HG02610 (cell line): ENCODE data around the gene PALS2.

Experiments
- ATAC-seq: cut with Tn5 transposase; IDR thresholded peaks from one replicate; pipeline ENCODE4 v1.9.1; 2021; ENCODE audit warnings: mild to moderate bottlenecking, moderate library complexity; ENCODE audit not compliant: unreplicated experiment

Gene PALS2

GRCh38 chr7:24582166-24582565, 8.9 kb downstream of the PALS2 start:
- no peak for ATAC-seq

- peak; percentile 50 for ATAC-seq
Observed at GRCh38 chr7:24587853-24588252, 14.6 kb downstream of the PALS2 start.

- ATAC-seq, result no peak
Observed at GRCh38 chr7:24591152-24591551, 17.9 kb downstream of the PALS2 start.

GRCh38 chr7:24595671-24596418, 22.6 kb downstream of the PALS2 start:
- peak; percentile 51 for ATAC-seq

GRCh38 chr7:24597014-24597413, 23.8 kb downstream of the PALS2 start:
- peak; percentile 61 for ATAC-seq

- ATAC-seq, result no peak
Observed at GRCh38 chr7:24601600-24601999, 28.3 kb downstream of the PALS2 start.

GRCh38 chr7:24602860-24603456, 29.7 kb downstream of the PALS2 start:
- ATAC-seq, result no peak

GRCh38 chr7:24604630-24605029, 31.4 kb downstream of the PALS2 start:
- ATAC-seq, result peak; percentile 40

GRCh38 chr7:24608504-24608903, 35.3 kb downstream of the PALS2 start:
- ATAC-seq, result no peak

- no peak for ATAC-seq
Observed at GRCh38 chr7:24609059-24609458, 35.8 kb downstream of the PALS2 start.

GRCh38 chr7:24609570-24609969, 36.3 kb downstream of the PALS2 start:
- no peak for ATAC-seq

- ATAC-seq, result no peak
Observed at GRCh38 chr7:24611130-24611529, 37.9 kb downstream of the PALS2 start.

- ATAC-seq, result no peak
Observed at GRCh38 chr7:24617957-24618616, 44.8 kb downstream of the PALS2 start.

GRCh38 chr7:24619978-24620377, 46.7 kb downstream of the PALS2 start:
- no peak for ATAC-seq

- ATAC-seq, result no peak
Observed at GRCh38 chr7:24622646-24623182, 49.5 kb downstream of the PALS2 start.
